GM18499 (cell line): ENCODE results near the gene TDRD7.

ENCODE experiments used
- ATAC-seq: cut with Tn5 transposase; IDR thresholded peaks from one replicate; pipeline ENCODE4 v1.9.1; 2021; ENCODE audit warnings: moderate number of reproducible peaks; ENCODE audit not compliant: insufficient read depth, unreplicated experiment

Gene TDRD7

GRCh38 chr9:97502984-97503861, 91.3 kb downstream of the TDRD7 start:
- ATAC-seq: no peak

GRCh38 chr9:97503862-97504210, 91.9 kb downstream of the TDRD7 start:
- ATAC-seq: no peak

- no peak for ATAC-seq
Observed at GRCh38 chr9:97504381-97505216, 92.7 kb downstream of the TDRD7 start.

- no peak for ATAC-seq
Observed at GRCh38 chr9:97505845-97506244, 93.9 kb downstream of the TDRD7 start.

- no peak for ATAC-seq
Observed at GRCh38 chr9:97506306-97506705, 94.4 kb downstream of the TDRD7 start.

- ATAC-seq: no peak
Observed at GRCh38 chr9:97506787-97507186, 94.9 kb downstream of the TDRD7 start.

GRCh38 chr9:97507428-97507984, 95.6 kb downstream of the TDRD7 start:
- no peak for ATAC-seq

- ATAC-seq: no peak
Observed at GRCh38 chr9:97508852-97509251, 97.0 kb downstream of the TDRD7 start.

- peak; percentile 68 for ATAC-seq
Observed at GRCh38 chr9:97510797-97511654, 99.1 kb downstream of the TDRD7 start.

- no peak for ATAC-seq
Observed at GRCh38 chr9:97511655-97512427, 99.9 kb downstream of the TDRD7 start.

- ATAC-seq: no peak
Observed at GRCh38 chr9:97512966-97513560, 101.2 kb downstream of the TDRD7 start.

GRCh38 chr9:97514531-97514930, 102.6 kb downstream of the TDRD7 start:
- no peak for ATAC-seq

- no peak for ATAC-seq
Observed at GRCh38 chr9:97515662-97516061, 103.8 kb downstream of the TDRD7 start.

GRCh38 chr9:97516111-97516510, 104.2 kb downstream of the TDRD7 start:
- ATAC-seq: no peak

- ATAC-seq: no peak
Observed at GRCh38 chr9:97517331-97518089, 105.6 kb downstream of the TDRD7 start.

- ATAC-seq: no peak
Observed at GRCh38 chr9:97518166-97518908, 106.4 kb downstream of the TDRD7 start.

GRCh38 chr9:97518909-97519307, 107.0 kb downstream of the TDRD7 start:
- no peak for ATAC-seq
